ENCODE data around the gene PDAP1.
"Not testable (repeated sequence)": the region's sequence is repeated elsewhere in the genome, so short reads cannot be mapped to it uniquely, and the experiment has no call there.

GRCh38 chr7:99358521-99358920 lies 49.9 kb downstream of the PDAP1 start:
- TF ChIP-seq POLR2AphosphoS5 (IDR thresholded peaks at IDR 0.05; ENCODE audit: borderline replicate concordance, low read depth, low read length); EZH2 (IDR thresholded peaks at IDR 0.05); FOXP2 (optimal IDR thresholded peaks at IDR 0.05; ENCODE audit: control extremely low read depth, extremely low read length, insufficient read depth): not testable (repeated sequence)
